Vagina (tissue), 2 donors: ENCODE measurements around the gene ASAP2. TPM values are rescaled to one million over a fixed set of nuclear protein-coding genes. Genes with fewer than 3 reads are reported as not detected.
A peak's percentile ranks its signal among the peaks of the same experiment; 100 is the strongest.

ENCODE experiments used
- DNase-seq, 2 donors: peaks; one replicate each; pipeline ENCODE4 v3.0.0-alpha.2; 2017; ENCODE audit errors: extremely low spot score in 2 of 2
- H3K27ac ChIP-seq: fragments of 200-600 bp; sonication (generic); one replicate; pipeline ENCODE4 v1.5.1; 2019
- H3K27me3 ChIP-seq: fragments of 200-600 bp; sonication (generic); one replicate; pipeline ENCODE4 v1.5.1; 2019
- H3K36me3 ChIP-seq, 2 donors: fragments of 200-600 bp; sonication (generic); one replicate each; pipeline ENCODE4 v1.5.1; 2017 to 2019
- H3K4me1 ChIP-seq: fragments of 200-600 bp; sonication (generic); one replicate; pipeline ENCODE4 v1.5.1; 2019
- H3K4me3 ChIP-seq, 2 donors: fragments of 200-600 bp; sonication (generic); 1 replicate in 1 of 2; 2 replicates in 1 of 2; pipeline ENCODE4 v1.5.1; 2016 to 2019
- H3K9me3 ChIP-seq: fragments of 200-600 bp; sonication (generic); one replicate; pipeline ENCODE4 v1.5.1; 2019
- POLR2A ChIP-seq, 2 donors: fragments of 450-650 bp; IDR thresholded peaks; one replicate each; pipeline ENCODE4 v1.6.1; 2017; ENCODE audit warnings: antibody characterized with exemption in 2 of 2, mild to moderate bottlenecking in 2 of 2, moderate library complexity in 2 of 2
- POLR2AphosphoS5 ChIP-seq, 2 donors: sonication (generic); formaldehyde crosslinking; IDR thresholded peaks; one replicate each; pipeline ENCODE4 v1.9.0; 2017; ENCODE audit warnings: antibody characterized with exemption in 2 of 2, mild to moderate bottlenecking in 2 of 2, low read depth in 1 of 2; ENCODE audit not compliant: insufficient read depth in 1 of 2
- intact Hi-C: fragments of 100-400 bp; cut with DNase I; formaldehyde crosslinking; loops from one replicate; pipeline ENCODE4 v1.15.1; 2023
- total RNA-seq: library from RNA; depleted of rRNA; stranded (reverse); fragments of >200 nt; gene quantifications from one replicate; pipeline ENCODE4 v1.2.3, GENCODE V29; 2016
- TF ChIP-seq, protein P1 (sequence below), 3 experiments: fragments of 450-650 bp in 2 of 3; fragments of 200-600 bp in 1 of 3; sonication (generic) in 1 of 3; IDR thresholded peaks; one replicate each; pipeline ENCODE4 v1.5.1; 2017 to 2019; ENCODE audit warnings: antibody characterized with exemption in 3 of 3, mild to moderate bottlenecking in 2 of 3, moderate library complexity in 2 of 3

Gene ASAP2
- total RNA-seq, 1 donor from 2014 or later = 36.3 TPM

DNA sequence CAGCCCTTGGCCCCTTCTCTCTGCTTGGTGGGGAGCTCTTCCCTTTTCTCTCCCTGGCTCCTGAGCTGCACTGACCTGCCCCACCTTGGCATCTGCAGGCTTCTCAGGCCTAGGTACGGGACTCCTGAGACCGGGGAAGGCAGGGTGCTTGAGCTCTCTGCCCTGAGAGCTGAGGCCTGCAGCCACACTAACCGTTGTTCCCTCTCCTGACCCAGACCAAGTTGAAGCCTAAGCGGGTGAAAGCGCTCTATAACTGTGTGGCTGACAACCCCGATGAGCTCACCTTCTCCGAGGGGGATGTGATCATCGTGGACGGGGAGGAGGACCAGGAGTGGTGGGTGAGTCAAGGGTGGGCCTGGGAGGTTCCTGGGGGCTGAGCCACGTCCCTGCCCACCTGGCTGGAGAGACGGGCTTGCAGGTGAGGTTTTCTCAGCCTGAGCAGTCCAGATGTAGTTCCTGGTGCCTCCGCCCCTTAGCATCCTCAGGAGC, 194.5 kb downstream of the ASAP2 start:
- TF ChIP-seq, protein P1, sequence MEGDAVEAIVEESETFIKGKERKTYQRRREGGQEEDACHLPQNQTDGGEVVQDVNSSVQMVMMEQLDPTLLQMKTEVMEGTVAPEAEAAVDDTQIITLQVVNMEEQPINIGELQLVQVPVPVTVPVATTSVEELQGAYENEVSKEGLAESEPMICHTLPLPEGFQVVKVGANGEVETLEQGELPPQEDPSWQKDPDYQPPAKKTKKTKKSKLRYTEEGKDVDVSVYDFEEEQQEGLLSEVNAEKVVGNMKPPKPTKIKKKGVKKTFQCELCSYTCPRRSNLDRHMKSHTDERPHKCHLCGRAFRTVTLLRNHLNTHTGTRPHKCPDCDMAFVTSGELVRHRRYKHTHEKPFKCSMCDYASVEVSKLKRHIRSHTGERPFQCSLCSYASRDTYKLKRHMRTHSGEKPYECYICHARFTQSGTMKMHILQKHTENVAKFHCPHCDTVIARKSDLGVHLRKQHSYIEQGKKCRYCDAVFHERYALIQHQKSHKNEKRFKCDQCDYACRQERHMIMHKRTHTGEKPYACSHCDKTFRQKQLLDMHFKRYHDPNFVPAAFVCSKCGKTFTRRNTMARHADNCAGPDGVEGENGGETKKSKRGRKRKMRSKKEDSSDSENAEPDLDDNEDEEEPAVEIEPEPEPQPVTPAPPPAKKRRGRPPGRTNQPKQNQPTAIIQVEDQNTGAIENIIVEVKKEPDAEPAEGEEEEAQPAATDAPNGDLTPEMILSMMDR (IDR thresholded peaks at IDR 0.05) = no peak
- TF ChIP-seq POLR2A (IDR thresholded peaks at IDR 0.05) = no peak
- TF ChIP-seq POLR2AphosphoS5 (IDR thresholded peaks at IDR 0.05; ENCODE audit: insufficient read depth in 1 of 2, low read depth in 1 of 2) = no peak
- Histone ChIP-seq H3K36me3 (no peaks in the 10 kb centered on the region), H3K27me3 (no peaks in the 10 kb centered on the region), H3K4me3 (no peak overlapping the region), H3K9me3 (no peaks in the 10 kb centered on the region), H3K4me1 (peaks cover 26% of the 10 kb centered on the region), H3K27ac (peak overlapping the region; percentile 88)
- DNase-seq = no peak
- intact Hi-C loops = loop anchor here (10.0 kb wide), 1 partner anchor 56 kb away; no protein-coding TSS in a partner anchor

DNA sequence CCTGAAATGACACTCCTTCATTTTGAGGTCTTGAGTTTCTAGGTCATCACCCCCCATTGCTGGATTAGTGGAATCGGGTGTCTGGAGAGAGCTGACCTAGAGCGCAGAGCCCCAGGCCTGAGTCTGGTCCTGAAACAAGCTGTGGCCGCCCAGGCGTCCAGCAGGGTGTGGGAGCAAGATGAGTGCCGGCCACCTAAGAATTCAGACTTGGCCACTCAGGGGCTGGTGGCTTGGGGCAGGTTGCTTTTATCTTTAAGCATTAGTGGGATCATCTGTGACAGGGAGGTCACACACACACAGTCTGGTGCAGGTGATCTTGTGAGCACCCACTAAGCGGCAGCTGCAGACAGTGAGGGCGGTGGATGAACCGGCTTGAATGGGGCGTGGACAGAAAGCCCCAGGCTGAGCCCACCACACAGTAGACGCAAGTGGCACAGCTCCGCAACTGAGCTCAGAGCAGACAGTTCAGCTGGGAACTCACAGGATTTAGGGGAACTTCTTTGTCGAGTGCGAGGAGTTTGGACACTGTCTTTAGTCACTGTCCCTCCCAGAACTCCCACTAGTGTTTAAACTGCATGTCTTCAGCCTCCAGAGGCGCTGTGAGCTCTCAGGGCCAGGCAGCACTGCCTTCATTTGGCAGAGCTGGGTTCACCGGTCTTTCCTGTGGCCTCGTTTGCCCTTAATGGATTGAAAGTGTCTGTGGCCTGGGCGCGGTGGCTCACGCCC, 195.2 kb downstream of the ASAP2 start:
- H3K9me3 ChIP-seq = no peaks in the 10 kb centered on the region
- TF ChIP-seq, protein P1 (IDR thresholded peaks at IDR 0.05) = no peak
- TF ChIP-seq POLR2AphosphoS5 (IDR thresholded peaks at IDR 0.05; ENCODE audit: insufficient read depth in 1 of 2, low read depth in 1 of 2) = no peak
- TF ChIP-seq POLR2A (IDR thresholded peaks at IDR 0.05) = no peak
- peaks cover 26% of the 10 kb centered on the region for H3K4me1 ChIP-seq
- DNase-seq = no peak
- H3K4me3 ChIP-seq = no peak overlapping the region
- H3K27me3 ChIP-seq = no peaks in the 10 kb centered on the region
- no peaks in the 10 kb centered on the region for H3K36me3 ChIP-seq
- H3K27ac ChIP-seq = peak overlapping the region; percentile 88
- intact Hi-C loops = loop anchor here (10.0 kb wide), 1 partner anchor 57 kb away; no protein-coding TSS in a partner anchor

- peaks cover 0 to 7% of the 10 kb centered on the region in 2 donors for H3K36me3 ChIP-seq
- H3K27ac ChIP-seq = peak overlapping the region; percentile 7
- TF ChIP-seq POLR2A (IDR thresholded peaks at IDR 0.05) = no peak
- TF ChIP-seq, protein P1 (IDR thresholded peaks at IDR 0.05) = no peak
- no peak for TF ChIP-seq POLR2AphosphoS5 (IDR thresholded peaks at IDR 0.05; ENCODE audit: insufficient read depth in 1 of 2, low read depth in 1 of 2)
- H3K27me3 ChIP-seq = no peaks in the 10 kb centered on the region
- peaks cover 19% of the 10 kb centered on the region for H3K4me1 ChIP-seq
- DNase-seq = no peak
- no peak overlapping the region for H3K4me3 ChIP-seq
- H3K9me3 ChIP-seq = no peaks in the 10 kb centered on the region
- intact Hi-C loops = loop anchor here (10.0 kb wide), 1 partner anchor 59 kb away; no protein-coding TSS in a partner anchor
Observed at GRCh38 chr2:9403924-9404323, 197.3 kb downstream of the ASAP2 start.

- H3K27me3 ChIP-seq = no peaks in the 10 kb centered on the region
- no peak overlapping the region for H3K4me3 ChIP-seq
- H3K4me1 ChIP-seq = peaks cover 15% of the 10 kb centered on the region
- peak overlapping the region; percentile 7 for H3K27ac ChIP-seq
- H3K9me3 ChIP-seq = no peaks in the 10 kb centered on the region
- no peak for DNase-seq
- TF ChIP-seq POLR2AphosphoS5 (IDR thresholded peaks at IDR 0.05; ENCODE audit: insufficient read depth in 1 of 2, low read depth in 1 of 2) (no peak), POLR2A (IDR thresholded peaks at IDR 0.05) (no peak)
- TF ChIP-seq, protein P1 (IDR thresholded peaks at IDR 0.05) = no peak
- intact Hi-C loops = loop anchor here (10.0 kb wide), 1 partner anchor 60 kb away; no protein-coding TSS in a partner anchor
- H3K36me3 ChIP-seq = peaks cover 0 to 7% of the 10 kb centered on the region in 2 donors
Observed at GRCh38 chr2:9404451-9404850, 197.8 kb downstream of the ASAP2 start.

DNA sequence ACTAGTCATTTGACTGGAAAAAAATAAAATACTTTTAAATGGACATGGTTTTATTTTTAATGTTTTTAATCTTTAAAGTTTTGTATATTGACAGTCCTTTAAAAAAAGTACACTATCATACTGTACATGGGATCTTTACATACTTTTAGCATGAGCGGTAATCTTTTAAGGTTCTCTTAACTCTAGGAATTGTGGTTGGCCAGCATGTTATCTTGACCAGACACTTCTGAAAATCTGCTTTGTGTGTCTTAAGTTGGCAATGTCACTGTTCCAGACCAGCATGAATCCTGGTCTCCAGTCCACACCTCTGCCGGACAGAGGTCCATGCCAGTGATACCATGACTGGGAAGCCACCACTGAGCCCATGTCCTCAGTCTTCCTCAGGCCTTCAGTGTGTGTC, 199.0 kb downstream of the ASAP2 start:
- Histone ChIP-seq H3K27me3 (no peaks in the 10 kb centered on the region), H3K4me3 (no peak overlapping the region), H3K36me3 (peaks cover 0 to 15% of the 10 kb centered on the region in 2 donors), H3K27ac (peak overlapping the region; percentile 7), H3K4me1 (peaks cover 4% of the 10 kb centered on the region), H3K9me3 (no peaks in the 10 kb centered on the region)
- DNase-seq = peak in 1 of 2 donors; percentile 49
- no peak for TF ChIP-seq POLR2AphosphoS5 (IDR thresholded peaks at IDR 0.05; ENCODE audit: insufficient read depth in 1 of 2, low read depth in 1 of 2)
- TF ChIP-seq POLR2A (IDR thresholded peaks at IDR 0.05) = no peak
- TF ChIP-seq, protein P1 (IDR thresholded peaks at IDR 0.05) = no peak
- intact Hi-C loops = loop anchor here (10.0 kb wide), 1 partner anchor 61 kb away; no protein-coding TSS in a partner anchor
